ENCODE results near the gene CYTL1. TPM values are rescaled to one million over a fixed set of nuclear protein-coding genes. Genes with fewer than 3 reads are reported as not detected.
"Not testable (repeated sequence)": the region's sequence is repeated elsewhere in the genome, so short reads cannot be mapped to it uniquely, and the experiment has no call there.

CYTL1 gene
- 10.7 TPM for total RNA-seq

GRCh38 chr4:5019274-5019673 lies at the start of gene CYTL1:
Gene CYTL1 (minus strand): TSS chr4:5019458. CDS start chr4:5019445, 13 bp downstream.
- DNase-seq (ENCODE audit: low spot score), result no peak

GRCh38 chr4:5067908-5068307 lies 48.6 kb upstream of the CYTL1 start:
- DNase-seq (ENCODE audit: low spot score), result no peak

GRCh38 chr4:5066968-5067367 lies 47.7 kb upstream of the CYTL1 start:
- not testable (repeated sequence) for DNase-seq (ENCODE audit: low spot score)

- no peak for DNase-seq (ENCODE audit: low spot score)
Observed at GRCh38 chr4:5066101-5066500, 46.8 kb upstream of the CYTL1 start.

- DNase-seq (ENCODE audit: low spot score), result no peak
Observed at GRCh38 chr4:5055411-5055810, 36.2 kb upstream of the CYTL1 start.

GRCh38 chr4:5054532-5054931 lies 35.3 kb upstream of the CYTL1 start:
- DNase-seq (ENCODE audit: low spot score), result no peak

GRCh38 chr4:5052726-5053425 lies 33.6 kb upstream of the CYTL1 start:
- DNase-seq (ENCODE audit: low spot score), result no peak

- DNase-seq (ENCODE audit: low spot score), result no peak
Observed at GRCh38 chr4:5052204-5052702, 33.0 kb upstream of the CYTL1 start.

- DNase-seq (ENCODE audit: low spot score), result peak; percentile 66
Observed at GRCh38 chr4:5051278-5052203, 32.3 kb upstream of the CYTL1 start, which contains the start of gene STK32B. Gene STK32B (plus strand): TSS chr4:5051480.

- peak; percentile 73 for DNase-seq (ENCODE audit: low spot score)
Observed at GRCh38 chr4:5050520-5051277, 31.4 kb upstream of the CYTL1 start.

GRCh38 chr4:5048721-5049120 lies 29.5 kb upstream of the CYTL1 start:
- DNase-seq (ENCODE audit: low spot score), result no peak

GRCh38 chr4:5045097-5045496 lies 25.8 kb upstream of the CYTL1 start:
- DNase-seq (ENCODE audit: low spot score), result no peak

- DNase-seq (ENCODE audit: low spot score), result no peak
Observed at GRCh38 chr4:5044341-5044740, 25.1 kb upstream of the CYTL1 start.

- no peak for DNase-seq (ENCODE audit: low spot score)
Observed at GRCh38 chr4:5043579-5043978, 24.3 kb upstream of the CYTL1 start.

GRCh38 chr4:5041699-5042098 lies 22.4 kb upstream of the CYTL1 start:
- no peak for DNase-seq (ENCODE audit: low spot score)

GRCh38 chr4:5040856-5041620 lies 21.8 kb upstream of the CYTL1 start:
- no peak for DNase-seq (ENCODE audit: low spot score)

GRCh38 chr4:5039800-5040199 lies 20.5 kb upstream of the CYTL1 start:
- no peak for DNase-seq (ENCODE audit: low spot score)

- no peak for DNase-seq (ENCODE audit: low spot score)
Observed at GRCh38 chr4:5037553-5038551, 18.6 kb upstream of the CYTL1 start.

- DNase-seq (ENCODE audit: low spot score), result no peak
Observed at GRCh38 chr4:5036239-5036638, 17.0 kb upstream of the CYTL1 start.

- DNase-seq (ENCODE audit: low spot score), result no peak
Observed at GRCh38 chr4:5034206-5034605, 14.9 kb upstream of the CYTL1 start.

Measured in mucosa of gallbladder (tissue), 1 donor.